Measurements from ENCODE around the gene WDR33.

WDR33 gene

DNA sequence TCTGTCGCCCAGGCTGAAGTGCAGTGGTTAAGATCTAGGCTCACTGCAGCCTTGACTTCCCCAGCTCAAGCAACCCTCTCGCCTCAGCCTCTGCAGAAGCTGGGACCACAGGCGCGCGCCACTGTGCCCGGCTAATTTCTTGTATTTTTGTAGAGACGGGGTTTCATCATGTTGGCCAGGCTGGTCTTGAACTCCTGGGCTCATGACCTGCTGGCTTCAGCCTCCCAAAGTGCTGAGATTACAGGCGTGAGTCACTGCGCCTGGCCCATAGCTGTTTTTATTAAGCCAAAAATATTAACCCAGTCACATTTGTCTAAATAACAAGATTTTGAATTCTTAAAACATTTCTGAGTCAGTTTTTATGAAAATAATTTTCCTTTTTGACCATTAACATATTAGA is 116.0 kb downstream of the WDR33 start:
- no peak for DNase-seq (ENCODE audit: low spot score)

DNA sequence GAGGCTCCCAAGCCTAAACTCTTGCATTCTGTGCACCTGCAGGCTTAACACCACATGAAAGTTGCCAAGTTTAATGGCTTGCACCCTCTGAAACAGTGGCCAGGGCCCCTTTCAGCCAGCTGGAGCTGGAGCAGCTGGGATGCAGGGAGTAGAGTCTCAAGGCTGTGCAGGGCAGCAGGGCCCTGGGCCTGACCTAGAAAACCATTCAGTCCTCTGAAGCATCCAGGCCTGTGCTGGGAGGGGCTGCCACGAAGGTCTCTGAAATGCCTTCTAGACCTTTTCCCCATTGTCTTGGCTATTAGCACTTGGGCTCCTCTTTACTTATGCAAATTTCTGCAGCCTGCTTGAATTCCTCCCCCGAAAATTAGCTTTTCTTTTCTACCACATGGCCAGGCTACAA is 120.3 kb downstream of the WDR33 start:
- no peak for DNase-seq (ENCODE audit: low spot score)

DNA sequence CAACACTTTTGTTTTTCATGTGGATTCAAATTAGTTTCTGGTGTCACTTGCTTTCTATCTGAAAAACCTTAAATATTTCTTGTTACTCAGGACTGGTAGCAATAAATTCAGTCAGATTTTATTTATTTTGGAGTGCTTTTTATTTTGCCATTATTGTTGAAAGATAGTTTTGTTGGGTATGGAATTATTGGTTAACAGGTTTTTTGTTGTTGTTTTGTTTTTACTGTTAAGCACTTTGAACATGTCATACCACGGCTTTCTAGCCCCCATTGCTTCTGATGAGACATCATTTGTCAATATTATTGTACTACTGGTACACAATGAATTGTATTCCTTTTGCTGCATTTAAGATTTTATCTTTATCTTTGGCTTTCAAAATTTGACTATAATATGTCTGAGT is 122.6 kb downstream of the WDR33 start:
- DNase-seq (ENCODE audit: low spot score), result no peak

DNA sequence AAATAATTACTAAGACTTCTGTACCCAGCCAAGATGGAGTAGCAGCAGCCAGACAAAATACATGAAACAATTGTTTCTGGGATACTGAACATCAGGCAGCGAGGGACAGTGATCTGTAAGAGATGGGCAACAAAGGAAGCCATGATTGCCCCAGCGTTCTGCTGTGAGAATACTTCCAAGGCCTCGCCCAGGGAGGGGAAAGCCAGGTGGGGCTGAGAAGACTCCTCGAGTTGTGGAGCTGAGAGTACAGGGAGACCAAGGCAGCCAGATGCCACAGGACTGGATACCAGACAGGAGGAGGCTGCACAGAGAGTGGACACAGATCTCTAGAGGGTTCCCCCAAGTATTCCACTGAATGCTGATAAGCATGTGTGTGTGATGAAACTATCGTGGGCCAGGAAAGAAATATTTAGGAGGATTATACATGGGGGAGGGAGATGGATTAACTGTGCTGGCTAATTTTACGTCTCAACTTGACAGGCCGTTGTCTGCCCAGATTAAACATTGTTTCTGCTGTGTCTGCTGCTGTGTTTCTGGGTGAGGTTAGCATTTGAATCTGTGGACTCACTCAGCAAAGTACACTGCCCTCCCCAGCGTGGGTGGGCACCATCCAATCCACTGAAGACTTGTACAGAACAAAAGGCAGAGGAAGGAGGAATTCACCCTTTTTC is 125.4 kb downstream of the WDR33 start:
- DNase-seq (ENCODE audit: low spot score), result no peak

DNA sequence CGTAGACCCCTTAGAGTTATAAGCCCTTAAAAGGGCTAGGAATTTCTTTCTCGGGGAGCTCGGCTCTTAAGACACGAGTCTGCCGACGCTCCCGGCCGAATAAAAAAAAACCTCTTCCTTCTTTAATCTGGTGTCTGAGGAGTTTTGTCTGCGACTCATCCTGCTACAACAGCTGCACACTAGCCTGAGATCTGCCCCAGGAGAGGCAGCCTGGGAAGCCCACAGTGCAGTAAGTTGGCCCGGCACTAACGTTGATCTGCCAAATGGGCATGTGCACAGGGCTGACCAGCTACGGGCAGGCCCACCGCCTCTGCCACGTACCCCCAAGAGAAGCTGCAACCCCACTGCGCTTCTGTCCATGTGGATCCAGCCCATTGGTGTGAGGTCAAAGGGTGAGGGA is 127.2 kb downstream of the WDR33 start:
- no peak for DNase-seq (ENCODE audit: low spot score)

DNA sequence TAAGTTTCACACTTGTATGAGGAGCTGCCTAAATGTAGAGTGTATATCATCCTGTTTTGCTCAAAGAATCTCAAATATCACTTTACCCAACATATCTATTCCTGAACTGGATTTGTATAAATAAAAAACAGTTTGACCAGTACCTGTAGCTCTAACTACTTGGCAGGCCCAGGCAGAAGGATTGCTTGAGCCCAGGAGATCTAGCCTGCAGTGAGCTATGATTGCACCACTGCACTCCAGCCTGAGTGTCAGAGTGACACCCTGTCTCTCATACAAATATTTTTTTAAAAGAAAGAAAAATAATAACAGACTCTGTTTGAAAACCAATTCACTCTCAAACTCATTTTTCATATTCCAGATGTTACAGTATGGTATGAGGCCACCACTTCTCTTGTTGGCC is 127.9 kb downstream of the WDR33 start:
- no peak for DNase-seq (ENCODE audit: low spot score)

DNA sequence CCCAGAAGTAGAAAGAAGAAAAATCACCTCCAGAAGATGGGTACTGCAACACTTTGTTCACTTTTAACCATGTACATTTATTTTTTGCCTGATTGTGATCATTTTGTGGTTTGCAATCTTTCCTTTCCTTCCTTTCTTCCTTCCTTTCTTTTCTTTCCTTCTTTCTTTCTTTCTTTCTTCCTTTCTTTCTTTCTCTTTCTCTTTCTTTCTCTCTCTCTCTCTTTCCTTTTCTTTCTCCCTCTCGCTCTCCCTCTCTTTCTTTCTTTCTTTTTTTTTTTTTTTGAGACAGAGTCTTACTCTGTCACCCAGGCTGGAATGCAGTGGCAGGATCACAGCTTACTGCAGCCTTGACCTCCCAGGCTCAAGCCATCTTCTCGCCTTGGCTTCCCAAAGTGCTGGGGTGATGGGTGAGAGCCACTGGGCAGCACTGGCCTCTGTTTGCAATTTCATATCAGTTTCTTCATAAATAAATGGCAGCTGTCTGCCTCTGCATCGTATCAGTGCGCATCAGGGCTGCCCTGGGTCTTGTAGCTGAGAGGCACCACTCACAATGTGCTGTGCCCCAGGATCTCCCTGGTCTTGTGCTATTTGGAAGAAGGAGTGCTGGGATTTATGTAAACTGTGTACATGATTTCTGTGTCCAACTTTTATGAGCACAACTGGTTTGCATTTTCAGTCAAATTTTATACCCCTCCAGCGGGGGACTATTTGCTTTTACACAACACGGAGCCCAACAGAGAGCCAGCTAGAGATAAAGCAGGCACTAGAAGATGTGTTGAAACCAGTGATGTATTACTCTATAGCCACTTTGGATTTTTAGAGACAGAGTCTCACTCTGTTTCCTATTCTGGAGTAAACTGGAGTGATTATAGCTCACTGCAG is 128.8 kb downstream of the WDR33 start:
- no peak for DNase-seq (ENCODE audit: low spot score)

DNA sequence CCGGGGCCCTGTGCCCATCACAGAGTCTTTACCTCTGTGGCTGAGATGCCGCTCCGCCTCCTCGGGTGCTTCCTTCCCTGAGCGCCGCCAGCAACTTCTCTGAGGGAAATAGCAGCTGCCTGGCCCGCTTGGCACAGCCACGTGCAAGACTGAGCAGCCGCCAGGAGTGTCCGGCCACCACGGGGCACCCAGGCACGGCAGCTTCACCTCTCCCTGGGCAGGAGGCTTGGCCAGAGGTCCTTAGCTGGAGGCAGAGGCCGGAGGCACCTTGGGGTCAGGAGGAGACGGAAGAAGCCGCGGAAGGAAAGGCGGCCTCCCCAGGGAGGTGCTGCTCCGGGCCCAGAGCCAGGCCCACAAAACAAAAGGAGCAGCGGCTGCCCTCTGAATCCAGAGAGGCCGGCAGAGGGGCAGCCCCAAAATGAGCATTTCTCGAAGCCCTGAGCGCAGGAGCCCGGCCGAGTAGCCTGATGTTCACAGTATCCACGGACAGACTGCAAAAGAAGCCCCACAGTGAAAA is 129.6 kb downstream of the WDR33 start:
- DNase-seq (ENCODE audit: low spot score), result no peak

DNA sequence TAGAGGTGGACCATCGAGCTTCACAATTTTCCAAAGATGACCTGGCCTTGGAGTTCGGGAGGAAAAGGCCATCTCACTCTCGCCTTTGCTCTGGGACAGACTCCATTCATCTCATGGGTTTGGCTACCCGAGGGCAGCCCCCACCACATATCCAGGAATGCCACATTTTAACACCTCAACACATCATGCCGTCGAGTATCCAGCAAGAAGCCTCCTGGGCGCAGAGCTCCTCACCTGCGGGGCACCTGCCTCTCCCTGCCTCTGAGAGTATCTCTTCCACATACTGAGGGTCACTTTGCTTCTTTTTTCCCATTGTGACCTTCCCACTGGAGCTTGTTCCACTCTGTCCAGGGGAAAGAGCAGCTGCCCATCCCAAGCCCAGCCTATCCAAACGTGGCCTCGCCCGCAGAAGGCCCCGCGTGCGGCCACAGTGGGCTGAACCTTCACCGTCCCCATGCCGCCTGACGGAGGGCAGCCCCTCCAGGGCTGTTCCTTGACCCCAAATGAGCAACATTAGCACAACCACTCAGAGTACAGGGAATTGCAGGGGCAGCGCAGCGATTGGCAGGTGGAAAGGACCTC is 130.2 kb downstream of the WDR33 start:
- DNase-seq (ENCODE audit: low spot score), result no peak

DNA sequence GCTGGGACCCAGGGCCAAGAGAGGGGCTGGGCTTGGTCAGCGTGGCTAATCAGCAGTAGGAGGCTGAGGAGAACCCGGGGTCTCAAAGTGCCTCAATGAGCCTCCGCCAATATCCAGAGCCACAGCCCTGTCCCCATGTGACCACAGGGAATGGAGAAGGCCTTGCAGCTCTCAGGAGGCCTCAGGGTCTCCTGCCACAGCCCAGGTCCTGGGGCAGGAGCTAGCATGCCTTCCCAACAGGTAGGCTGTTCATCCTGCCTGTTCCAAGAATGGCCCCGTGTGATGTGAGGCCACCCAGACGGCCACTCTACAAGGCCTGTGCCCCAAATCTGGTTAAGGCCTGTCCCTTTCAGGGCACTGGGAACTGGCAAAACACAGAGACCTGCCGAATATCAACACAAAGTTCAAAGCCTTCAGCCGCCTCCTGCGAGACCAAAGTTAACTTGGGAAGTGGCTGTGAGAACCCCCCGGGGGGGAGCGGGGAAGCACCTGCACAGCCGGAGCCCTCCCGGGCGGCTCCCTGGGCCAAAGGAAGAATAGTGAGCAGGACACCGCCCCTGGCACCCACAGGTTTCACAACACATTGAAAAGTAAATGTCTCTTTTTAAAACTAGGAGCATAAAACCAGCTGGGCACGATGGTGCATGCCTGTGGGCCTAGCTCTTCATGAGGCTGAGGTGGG is 131.2 kb downstream of the WDR33 start:
- DNase-seq (ENCODE audit: low spot score), result no peak

DNA sequence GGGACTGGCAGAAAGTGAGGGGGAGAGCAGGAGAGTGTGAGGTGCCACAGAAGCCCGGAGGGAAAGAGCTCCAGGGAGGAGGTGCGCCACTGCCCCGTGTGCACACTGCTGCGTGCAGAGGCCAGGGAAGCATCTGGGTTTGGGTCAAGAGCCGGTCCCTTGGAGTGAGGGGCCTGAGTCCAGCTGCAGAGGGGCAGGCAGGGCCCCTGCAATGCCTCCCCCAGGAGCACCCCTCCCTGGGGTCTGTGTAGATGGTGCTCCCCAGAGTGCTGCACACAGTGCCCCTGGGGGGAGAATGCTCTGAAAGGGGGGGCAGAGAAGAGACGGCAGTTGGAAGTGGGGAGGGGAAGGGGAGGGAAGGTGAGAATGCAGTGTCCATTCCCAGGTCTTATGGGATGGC is 132.0 kb downstream of the WDR33 start:
- DNase-seq (ENCODE audit: low spot score), result no peak

DNA sequence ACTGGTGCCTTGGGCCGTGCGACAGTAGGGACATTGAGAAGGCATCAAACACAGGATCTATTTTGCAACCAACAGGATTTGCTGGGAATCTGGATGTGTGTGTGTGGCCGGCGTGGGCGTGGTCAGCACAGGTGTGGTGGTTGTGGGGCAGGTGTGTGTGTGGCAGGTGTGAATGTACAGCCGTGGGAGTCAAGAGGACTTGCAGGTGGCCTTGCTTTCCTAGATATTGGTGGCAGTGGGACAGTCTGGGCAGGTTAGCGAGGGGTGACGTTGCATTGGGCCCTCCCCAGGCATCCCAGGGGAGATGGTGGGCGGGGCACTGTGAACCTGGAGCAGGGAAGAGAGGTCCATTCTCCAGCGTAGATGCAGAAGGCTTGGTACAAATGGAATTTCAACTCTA is 132.4 kb downstream of the WDR33 start:
- DNase-seq (ENCODE audit: low spot score), result no peak

DNA sequence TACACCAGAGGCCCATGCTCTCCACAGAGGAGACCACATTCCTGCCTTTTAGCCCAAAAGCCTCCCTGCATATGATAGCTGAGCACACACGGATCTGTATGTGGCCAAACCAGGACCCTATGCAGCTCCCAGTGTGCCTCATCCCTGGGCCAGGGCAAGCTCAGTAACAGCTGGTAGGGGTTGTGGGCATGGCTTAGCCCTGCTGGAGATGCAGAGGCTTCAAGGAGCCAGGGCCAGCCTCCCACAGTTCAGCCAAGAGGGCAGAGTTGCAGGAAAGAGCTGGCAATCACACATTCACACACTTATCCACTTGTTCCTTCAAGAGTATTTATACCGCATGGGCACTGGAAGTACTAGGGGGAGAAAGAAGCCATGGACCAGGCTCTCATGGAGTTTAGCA is 134.1 kb downstream of the WDR33 start:
- no peak for DNase-seq (ENCODE audit: low spot score)

DNA sequence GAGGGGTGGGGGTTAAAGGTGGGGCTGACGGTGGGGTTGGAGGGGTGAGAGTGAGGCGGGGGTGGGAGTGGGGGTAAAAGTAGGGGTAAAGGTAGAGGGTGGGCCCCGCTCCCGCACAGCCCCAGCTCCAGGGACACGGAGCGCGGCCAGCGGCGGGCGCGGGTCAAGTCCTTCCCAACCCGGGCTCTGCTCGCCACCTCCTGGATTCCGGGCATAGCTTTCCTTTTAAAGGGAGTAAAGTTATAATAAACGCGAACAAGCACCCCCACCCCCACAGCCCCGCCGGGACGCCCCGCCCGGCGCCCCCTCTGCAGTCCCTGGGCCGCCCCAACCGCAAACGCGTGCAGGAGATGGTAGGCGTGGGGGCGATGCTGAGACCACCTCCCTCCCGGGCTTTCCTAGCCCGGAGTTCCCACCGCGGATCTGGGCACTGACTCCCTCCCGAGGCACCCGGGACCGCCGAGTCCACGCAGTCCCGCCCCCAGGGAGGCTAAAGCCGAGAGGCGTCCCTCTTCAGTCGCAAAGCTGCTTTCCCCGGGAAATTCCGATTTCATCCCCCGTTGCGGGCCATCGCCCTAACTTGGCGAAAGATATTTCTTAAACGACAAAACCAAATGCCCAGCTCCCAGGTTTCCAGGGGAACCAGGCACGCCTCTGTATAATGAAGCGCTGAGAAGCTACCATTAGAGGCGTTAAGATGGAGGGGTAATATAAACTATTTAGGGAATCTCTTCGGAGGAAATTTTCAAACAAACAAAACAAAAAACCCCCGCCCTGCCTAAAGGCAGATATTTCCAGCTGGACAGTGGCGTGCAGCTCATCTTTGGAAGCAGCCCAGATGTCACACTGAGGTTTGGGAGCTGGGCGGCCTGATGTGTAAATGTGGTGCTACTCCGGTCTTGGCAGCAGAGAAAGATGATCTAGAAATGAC is 135.4 kb downstream of the WDR33 start, which contains the start of gene LIMS2:
Gene LIMS2, minus strand, starts transcription at position 200 of the 931 bp plus-strand sequence. CDS start 506 bp downstream, outside the sequence.
- DNase-seq (ENCODE audit: low spot score), result no peak

DNA sequence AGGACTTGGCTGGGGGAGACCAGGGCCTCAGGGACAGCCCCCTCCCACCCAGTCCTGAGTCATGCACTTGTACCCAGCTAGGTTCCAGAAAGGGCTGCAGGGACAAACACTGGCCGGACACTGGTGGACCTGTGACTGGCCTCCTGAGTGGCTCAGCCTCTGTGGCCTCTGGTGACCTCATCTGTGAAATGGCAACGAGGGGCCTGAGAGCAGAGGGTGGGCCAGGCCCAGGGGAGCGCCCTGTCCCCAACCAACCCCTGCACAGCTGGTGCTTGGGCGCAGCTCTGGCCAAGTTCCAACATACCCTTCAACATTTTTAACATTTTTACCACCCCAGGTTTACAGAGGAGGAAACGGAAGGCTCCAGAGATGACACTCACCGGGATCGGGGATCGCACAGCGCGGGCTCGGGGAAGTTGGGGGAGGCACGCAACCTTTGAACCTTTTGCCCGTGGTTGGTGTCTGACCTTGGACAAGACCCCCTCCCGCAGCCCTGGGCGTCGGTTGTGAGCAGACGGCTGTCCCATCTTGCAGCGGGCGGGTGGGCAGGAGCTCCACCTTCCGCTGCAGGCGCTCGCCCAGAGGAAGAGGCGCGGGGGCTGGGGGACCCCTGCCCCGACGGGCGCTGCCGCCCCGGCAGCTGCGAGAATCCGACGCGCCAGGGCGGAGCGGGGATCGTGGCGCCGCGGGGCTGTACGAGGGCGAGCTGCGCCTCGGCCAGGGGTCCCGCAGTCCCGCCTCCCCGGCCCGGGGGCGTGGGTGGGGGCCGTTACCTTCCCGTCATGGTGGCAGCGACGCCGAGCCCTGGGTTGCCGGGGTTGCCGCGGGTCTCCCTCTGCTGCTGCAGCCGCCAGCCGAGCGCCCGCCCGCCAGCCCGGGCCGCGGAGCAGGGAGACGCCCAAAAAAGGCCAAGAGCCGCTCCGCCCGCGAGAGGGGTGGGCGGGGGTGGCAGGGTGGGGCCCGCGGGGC is 136.4 kb downstream of the WDR33 start:
- DNase-seq (ENCODE audit: low spot score), result no peak

DNA sequence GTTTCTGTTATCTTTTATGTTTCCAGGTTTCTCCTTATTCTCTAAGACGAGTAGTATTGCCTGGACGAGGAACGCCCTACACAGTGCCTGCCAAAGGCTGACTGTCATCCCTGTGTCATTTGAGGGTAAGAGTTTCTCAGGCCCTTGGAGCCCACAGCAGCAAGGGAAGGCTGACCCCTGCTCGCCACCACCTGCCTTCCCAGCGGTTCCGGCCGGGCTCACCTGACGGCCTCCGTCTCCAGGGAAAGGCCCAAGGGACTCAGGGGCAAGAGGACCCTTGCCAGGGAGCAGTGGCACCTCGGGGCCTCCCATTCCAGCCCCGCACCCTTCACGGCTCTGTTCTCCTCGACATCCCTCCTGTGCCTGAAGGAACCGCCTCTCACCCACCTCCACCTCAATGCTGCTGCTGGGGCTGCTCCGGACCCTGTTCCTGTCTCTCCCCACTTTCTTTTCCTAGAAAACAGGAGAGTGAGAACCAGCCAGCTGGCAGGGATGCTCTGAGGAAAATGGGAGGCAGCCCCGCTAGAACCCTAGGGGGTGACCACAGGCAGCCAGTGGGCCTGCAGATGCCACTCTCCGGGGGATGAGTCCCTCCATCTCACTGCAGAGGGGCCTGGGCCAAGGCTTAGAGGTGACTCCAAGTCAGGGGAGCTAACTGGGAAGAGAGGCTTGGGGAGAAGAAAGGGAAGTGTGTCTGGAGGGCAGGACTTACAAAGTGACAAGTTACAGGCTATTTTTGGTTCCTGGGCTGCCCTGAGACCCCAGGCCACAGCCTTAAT is 137.5 kb downstream of the WDR33 start:
- no peak for DNase-seq (ENCODE audit: low spot score)

DNA sequence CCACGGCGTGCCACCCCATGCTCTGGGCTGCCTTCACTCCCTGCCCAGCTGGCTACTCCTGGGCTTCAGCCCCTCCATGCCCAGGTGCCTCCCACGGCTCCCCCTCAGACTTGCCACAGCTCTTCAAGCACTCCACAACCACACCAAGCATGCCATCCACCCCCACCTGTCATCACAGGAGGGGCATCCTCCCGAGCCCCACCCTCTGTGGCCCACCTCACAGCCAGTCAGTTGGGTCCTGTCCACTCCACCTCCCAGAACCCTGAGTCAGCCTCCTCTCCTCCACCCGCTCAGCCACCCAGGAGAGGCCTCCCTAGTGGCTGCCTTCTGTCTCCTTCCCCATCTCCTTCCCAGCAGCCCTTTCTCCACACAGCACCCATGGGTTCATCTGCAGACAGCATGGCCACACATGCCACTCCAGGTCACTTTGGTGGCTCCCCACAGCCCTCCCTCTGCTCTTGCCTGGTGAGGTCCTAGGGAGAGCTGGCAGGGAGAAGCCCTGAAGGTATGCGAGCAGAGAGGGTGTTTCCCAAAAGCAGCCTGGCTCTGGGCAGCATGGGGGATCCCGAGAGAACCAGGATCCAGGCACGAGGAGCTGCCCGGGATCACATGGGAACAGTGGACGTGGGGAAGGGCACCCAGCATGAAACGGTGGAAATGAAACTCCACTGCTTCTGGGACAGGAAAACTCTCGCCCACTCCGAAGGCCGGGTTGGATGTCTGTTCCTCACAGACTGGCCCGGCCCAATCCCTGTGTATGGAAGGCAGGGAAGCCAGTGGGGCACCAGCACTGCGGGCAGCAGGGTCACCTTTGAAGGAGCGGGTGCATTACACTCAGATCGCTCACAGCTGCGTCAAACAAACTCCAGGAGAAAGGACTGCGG is 138.4 kb downstream of the WDR33 start:
- DNase-seq (ENCODE audit: low spot score), result no peak

Measured in hematopoietic multipotent progenitor cell treated with erythropoietin and hydrocortisone succinate and interleukin-3 and kit ligand, for 17 days (in vitro differentiated cells).